ENCODE measurements around the gene LRMDA.

DNA sequence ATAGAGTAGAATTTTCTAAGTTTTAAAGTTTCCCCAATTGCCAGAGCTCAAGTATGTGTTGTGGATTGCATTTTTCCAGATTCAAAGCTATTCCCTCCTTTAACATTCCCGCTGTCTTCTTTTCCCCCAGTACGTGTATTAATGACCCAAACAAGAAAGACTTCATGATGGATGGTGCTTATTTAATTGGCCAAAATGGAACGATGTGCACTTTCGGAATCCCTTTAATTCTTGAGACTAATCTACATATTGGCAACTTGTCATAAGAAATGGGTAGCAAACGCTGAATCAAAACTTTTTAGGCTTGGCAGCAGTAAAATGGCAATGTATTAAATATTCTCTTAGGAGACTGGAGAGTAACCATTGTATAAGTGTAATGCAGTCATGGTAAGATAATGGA, 753.2 kb downstream of the LRMDA start:
- TF ChIP-seq, protein P1, sequence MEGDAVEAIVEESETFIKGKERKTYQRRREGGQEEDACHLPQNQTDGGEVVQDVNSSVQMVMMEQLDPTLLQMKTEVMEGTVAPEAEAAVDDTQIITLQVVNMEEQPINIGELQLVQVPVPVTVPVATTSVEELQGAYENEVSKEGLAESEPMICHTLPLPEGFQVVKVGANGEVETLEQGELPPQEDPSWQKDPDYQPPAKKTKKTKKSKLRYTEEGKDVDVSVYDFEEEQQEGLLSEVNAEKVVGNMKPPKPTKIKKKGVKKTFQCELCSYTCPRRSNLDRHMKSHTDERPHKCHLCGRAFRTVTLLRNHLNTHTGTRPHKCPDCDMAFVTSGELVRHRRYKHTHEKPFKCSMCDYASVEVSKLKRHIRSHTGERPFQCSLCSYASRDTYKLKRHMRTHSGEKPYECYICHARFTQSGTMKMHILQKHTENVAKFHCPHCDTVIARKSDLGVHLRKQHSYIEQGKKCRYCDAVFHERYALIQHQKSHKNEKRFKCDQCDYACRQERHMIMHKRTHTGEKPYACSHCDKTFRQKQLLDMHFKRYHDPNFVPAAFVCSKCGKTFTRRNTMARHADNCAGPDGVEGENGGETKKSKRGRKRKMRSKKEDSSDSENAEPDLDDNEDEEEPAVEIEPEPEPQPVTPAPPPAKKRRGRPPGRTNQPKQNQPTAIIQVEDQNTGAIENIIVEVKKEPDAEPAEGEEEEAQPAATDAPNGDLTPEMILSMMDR (optimal IDR thresholded peaks at IDR 0.05 in 1 of 3, IDR thresholded peaks at IDR 0.05 in 1 of 3, conservative IDR thresholded peaks at IDR 0.05 in 1 of 3; ENCODE audit: extremely low read depth in 1 of 3, insufficient read depth in 2 of 3, low read length in 3 of 3) = no peak
- TF ChIP-seq EZH2 (IDR thresholded peaks at IDR 0.05; ENCODE audit: low read length) = no peak

All from keratinocyte (primary cell).